GM12801 (cell line): ENCODE data around the gene SFRP5.

ENCODE experiments used
- CTCF ChIP-seq: IDR thresholded peaks from one replicate; pipeline ENCODE4 v1.5.1; 2011; ENCODE audit warnings: control low read depth; ENCODE audit not compliant: insufficient read length; ENCODE audit errors: extremely low read depth

SFRP5 gene

GRCh38 chr10:97743169-97743943, 28.4 kb downstream of the SFRP5 start:
- TF ChIP-seq CTCF, result no peak

- no peak for TF ChIP-seq CTCF
Observed at GRCh38 chr10:97740613-97741012, 31.2 kb downstream of the SFRP5 start.

GRCh38 chr10:97738616-97739015, 33.2 kb downstream of the SFRP5 start:
- TF ChIP-seq CTCF, result no peak

GRCh38 chr10:97737770-97738265, 34.0 kb downstream of the SFRP5 start:
- TF ChIP-seq CTCF, result no peak

- TF ChIP-seq CTCF, result no peak
Observed at GRCh38 chr10:97736902-97737769, 34.7 kb downstream of the SFRP5 start, which contains the start of gene ZFYVE27. Gene ZFYVE27, plus strand, starts transcription at chr10:97737128. Its CDS starts 1,350 bp downstream, at chr10:97738478.

GRCh38 chr10:97736403-97736901, 35.3 kb downstream of the SFRP5 start:
- no peak for TF ChIP-seq CTCF

- no peak for TF ChIP-seq CTCF
Observed at GRCh38 chr10:97734021-97734420, 37.8 kb downstream of the SFRP5 start.
